Measurements from ENCODE around the gene TAS1R3. TPM values are rescaled to one million over a fixed set of nuclear protein-coding genes. Genes with fewer than 3 reads are reported as not detected.

Gene TAS1R3
- total and polyA plus RNA-seq, 9 donors, result 0.07 to 0.40 (median 0.24) TPM; not detected in 2

DNA sequence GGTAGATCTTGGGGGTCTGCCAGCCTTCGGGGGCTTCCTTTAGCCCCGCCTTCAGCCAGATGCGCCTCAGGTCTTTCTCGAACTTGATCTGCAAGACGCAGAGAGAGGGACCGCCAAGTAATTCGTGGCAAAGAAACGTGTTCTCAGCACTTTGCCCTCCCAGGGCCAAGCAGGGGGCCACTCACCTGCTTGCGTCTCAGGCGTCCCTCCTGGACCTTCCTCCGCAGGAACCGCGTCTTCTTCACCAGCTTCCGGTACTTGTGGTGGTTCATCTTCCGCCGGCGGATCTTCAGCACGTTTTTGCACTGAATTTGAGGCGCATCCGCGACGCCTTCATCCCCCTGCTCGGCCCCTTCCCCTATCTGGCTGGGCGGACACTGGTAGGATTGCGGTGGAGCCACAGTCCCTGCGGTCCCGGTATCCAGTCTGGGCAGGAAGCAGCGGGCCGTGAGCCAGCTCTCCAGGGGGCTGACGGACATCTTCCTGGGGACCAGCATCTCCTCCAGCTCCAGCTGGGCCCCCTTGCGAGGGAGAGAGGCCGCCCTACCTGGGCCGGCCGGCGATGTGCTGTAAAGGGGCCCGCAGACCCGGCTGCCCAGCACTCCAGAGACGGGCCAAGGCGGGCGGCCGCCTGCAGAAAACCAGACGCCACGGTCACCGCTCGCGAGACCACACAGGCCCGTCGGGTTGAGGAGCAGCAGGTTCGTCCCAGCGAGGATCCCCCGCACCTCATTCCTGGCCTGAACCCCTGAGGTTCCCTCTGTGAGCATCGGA is 42.9 kb downstream of the TAS1R3 start:
- no peaks in the 10 kb centered on the region for H3K27me3 ChIP-seq
- peak overlapping the region in 1 of 2 donors; percentile 88 for H3K27ac ChIP-seq
- no peaks in the 10 kb centered on the region for H3K36me3 ChIP-seq
- H3K9me3 ChIP-seq, result no peaks in the 10 kb centered on the region
- peak overlapping the region; percentile 100 for H3K4me3 ChIP-seq
- TF ChIP-seq, protein P1, sequence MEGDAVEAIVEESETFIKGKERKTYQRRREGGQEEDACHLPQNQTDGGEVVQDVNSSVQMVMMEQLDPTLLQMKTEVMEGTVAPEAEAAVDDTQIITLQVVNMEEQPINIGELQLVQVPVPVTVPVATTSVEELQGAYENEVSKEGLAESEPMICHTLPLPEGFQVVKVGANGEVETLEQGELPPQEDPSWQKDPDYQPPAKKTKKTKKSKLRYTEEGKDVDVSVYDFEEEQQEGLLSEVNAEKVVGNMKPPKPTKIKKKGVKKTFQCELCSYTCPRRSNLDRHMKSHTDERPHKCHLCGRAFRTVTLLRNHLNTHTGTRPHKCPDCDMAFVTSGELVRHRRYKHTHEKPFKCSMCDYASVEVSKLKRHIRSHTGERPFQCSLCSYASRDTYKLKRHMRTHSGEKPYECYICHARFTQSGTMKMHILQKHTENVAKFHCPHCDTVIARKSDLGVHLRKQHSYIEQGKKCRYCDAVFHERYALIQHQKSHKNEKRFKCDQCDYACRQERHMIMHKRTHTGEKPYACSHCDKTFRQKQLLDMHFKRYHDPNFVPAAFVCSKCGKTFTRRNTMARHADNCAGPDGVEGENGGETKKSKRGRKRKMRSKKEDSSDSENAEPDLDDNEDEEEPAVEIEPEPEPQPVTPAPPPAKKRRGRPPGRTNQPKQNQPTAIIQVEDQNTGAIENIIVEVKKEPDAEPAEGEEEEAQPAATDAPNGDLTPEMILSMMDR (IDR thresholded peaks at IDR 0.05), result no peak
- TF ChIP-seq EP300 (IDR thresholded peaks at IDR 0.05) (no peak), POLR2A (IDR thresholded peaks at IDR 0.05) (no peak)
- H3K4me1 ChIP-seq (ENCODE audit: insufficient read depth), result peaks cover 7% of the 10 kb centered on the region
- intact Hi-C loops (cut with DNase I), result loop anchor here in 2 of 4 donors (10.0 kb wide), 2 partner anchors 131 to 259 kb away; partner anchors contain the start of gene C1orf159 (in 1 of the 2)
- peak in 4 of 5 donors; percentile 35 to 64 (median 58) for DNase-seq
- 43 to 45% (median 45%) methylated on average over 51 to 52 of the region's 52 CpGs for WGBS, 3 donors

DNA sequence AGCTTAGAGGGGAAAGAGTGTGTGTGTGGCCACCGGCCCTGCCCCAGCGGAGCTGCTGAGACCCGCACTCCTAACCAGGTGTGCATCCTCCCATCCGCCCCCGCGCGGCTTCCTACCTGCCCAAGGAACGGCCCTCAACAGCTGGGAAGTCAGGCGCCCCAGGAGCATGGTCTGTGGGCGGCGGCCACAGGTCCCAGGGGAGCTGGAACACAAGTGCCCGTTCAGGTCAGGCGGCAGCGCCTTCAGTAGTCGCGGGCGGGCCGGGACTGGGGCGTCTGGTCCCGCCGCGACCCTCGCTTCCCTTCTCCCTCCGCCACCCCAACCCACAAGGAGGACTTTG is 43.5 kb downstream of the TAS1R3 start:
- WGBS, 3 donors, result 0 to 1% (median 1%) methylated on average over 22 to 24 of the region's 24 CpGs
- peak in 2 of 5 donors; percentile 28 to 65 for DNase-seq

DNA sequence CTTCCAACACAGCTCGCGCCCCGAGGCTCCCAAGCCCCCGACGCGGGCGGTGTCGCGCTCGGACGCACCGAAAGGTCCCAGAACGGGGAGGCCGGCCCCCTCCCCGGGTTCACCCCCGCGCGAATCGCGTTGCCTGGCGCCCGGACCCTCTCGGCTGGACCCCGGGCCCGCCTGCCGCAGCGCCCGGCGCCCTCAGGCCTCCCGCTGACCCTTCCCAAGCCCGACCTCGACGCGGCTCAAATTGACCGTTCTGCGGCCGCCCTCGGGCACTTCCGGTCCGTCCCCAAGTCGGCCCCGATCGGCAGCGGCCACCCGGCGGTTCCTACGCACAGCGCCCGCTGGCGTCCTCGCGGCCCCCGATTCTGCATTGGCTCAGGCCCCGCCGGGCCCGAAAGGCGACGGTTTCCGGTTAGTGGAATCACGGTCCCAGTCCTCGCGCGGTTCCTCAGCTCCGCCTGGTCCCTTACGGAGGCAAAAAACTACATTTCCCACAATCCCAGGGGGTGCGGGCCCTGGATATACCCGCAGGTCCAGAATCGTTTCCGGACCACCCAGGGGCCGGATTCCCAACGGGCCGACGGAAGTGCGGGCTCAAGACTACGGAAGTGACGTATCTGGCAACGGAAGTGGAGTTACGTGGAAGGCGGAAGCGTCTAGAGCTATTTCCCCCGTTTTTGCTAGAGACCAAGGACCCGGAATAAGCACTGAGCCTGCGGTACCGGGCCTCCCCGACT is 44.0 kb downstream of the TAS1R3 start, which contains the start of gene AURKAIP1:
Gene AURKAIP1, minus strand, starts transcription at position 279 of the 734 bp plus-strand sequence. CDS start 451 bp downstream, outside the sequence.
- intact Hi-C loops (cut with DNase I), result loop anchor here in 2 of 4 donors (10.0 kb wide), 2 partner anchors 130 to 260 kb away; partner anchors contain the start of gene C1orf159 (in 1 of the 2)
- H3K4me3 ChIP-seq, result peak within 1 kb of the TSS; percentile 100

More for the DNA sequence above, 43.5 kb downstream of the TAS1R3 start:
- intact Hi-C loops (cut with DNase I), result loop anchor here in 2 of 4 donors (10.0 kb wide), 2 partner anchors 130 to 260 kb away; partner anchors contain the start of gene C1orf159 (in 1 of the 2)
- no peak for TF ChIP-seq POLR2A (IDR thresholded peaks at IDR 0.05)
- TF ChIP-seq, protein P1 (IDR thresholded peaks at IDR 0.05), result no peak
- TF ChIP-seq EP300 (IDR thresholded peaks at IDR 0.05), result no peak
- no peaks in the 10 kb centered on the region for H3K27me3 ChIP-seq
- H3K36me3 ChIP-seq, result no peaks in the 10 kb centered on the region
- H3K9me3 ChIP-seq, result no peaks in the 10 kb centered on the region
- peak overlapping the region; percentile 100 for H3K4me3 ChIP-seq
- H3K27ac ChIP-seq, result peak overlapping the region; percentile 87 to 88
- H3K4me1 ChIP-seq (ENCODE audit: insufficient read depth), result peaks cover 7% of the 10 kb centered on the region

More for the DNA sequence above, 44.0 kb downstream of the TAS1R3 start, which contains the start of gene AURKAIP1:
- TF ChIP-seq EP300 (IDR thresholded peaks at IDR 0.05), result peak; percentile 87
- TF ChIP-seq, protein P1 (IDR thresholded peaks at IDR 0.05), result peak in 2 of 3 donors; percentile 51 to 63
- TF ChIP-seq POLR2A (IDR thresholded peaks at IDR 0.05), result peak; percentile 32
- H3K9me3 ChIP-seq, result no peaks in the 10 kb centered on the region
- 1% methylated on average over 65 to 85 of the region's 85 CpGs for WGBS, 3 donors
- H3K4me1 ChIP-seq (ENCODE audit: insufficient read depth), result peaks cover 7% of the 10 kb centered on the region
- peak within 1 kb of the TSS; percentile 87 to 88 for H3K27ac ChIP-seq
- DNase-seq, result peak; percentile 97 to 99 (median 98)
- H3K27me3 ChIP-seq, result no peaks in the 10 kb centered on the region
- no peaks in the 10 kb centered on the region for H3K36me3 ChIP-seq
